Vagina (tissue), 2 donors: ENCODE data around the gene TTC19. TPM values are rescaled to one million over a fixed set of nuclear protein-coding genes. Genes with fewer than 3 reads are reported as not detected.
A peak's percentile ranks its signal among the peaks of the same experiment; 100 is the strongest.

Experiments used
- DNase-seq, 2 donors: peaks; one replicate each; pipeline ENCODE4 v3.0.0-alpha.2; 2017; ENCODE audit errors: extremely low spot score in 2 of 2
- H3K27ac ChIP-seq: fragments of 200-600 bp; sonication (generic); one replicate; pipeline ENCODE4 v1.5.1; 2019
- H3K27me3 ChIP-seq: fragments of 200-600 bp; sonication (generic); one replicate; pipeline ENCODE4 v1.5.1; 2019
- H3K36me3 ChIP-seq, 2 donors: fragments of 200-600 bp; sonication (generic); one replicate each; pipeline ENCODE4 v1.5.1; 2017 to 2019
- H3K4me1 ChIP-seq: fragments of 200-600 bp; sonication (generic); one replicate; pipeline ENCODE4 v1.5.1; 2019
- H3K4me3 ChIP-seq, 2 donors: fragments of 200-600 bp; sonication (generic); 1 replicate in 1 of 2; 2 replicates in 1 of 2; pipeline ENCODE4 v1.5.1; 2016 to 2019
- H3K9me3 ChIP-seq: fragments of 200-600 bp; sonication (generic); one replicate; pipeline ENCODE4 v1.5.1; 2019
- CTCF ChIP-seq, 3 experiments: fragments of 450-650 bp in 2 of 3; fragments of 200-600 bp in 1 of 3; sonication (generic) in 1 of 3; IDR thresholded peaks; one replicate each; pipeline ENCODE4 v1.5.1; 2017 to 2019; ENCODE audit warnings: antibody characterized with exemption in 3 of 3, mild to moderate bottlenecking in 2 of 3, moderate library complexity in 2 of 3
- POLR2A ChIP-seq, 2 donors: fragments of 450-650 bp; IDR thresholded peaks; one replicate each; pipeline ENCODE4 v1.6.1; 2017; ENCODE audit warnings: antibody characterized with exemption in 2 of 2, mild to moderate bottlenecking in 2 of 2, moderate library complexity in 2 of 2
- POLR2AphosphoS5 ChIP-seq, 2 donors: sonication (generic); formaldehyde crosslinking; IDR thresholded peaks; one replicate each; pipeline ENCODE4 v1.9.0; 2017; ENCODE audit warnings: antibody characterized with exemption in 2 of 2, mild to moderate bottlenecking in 2 of 2, low read depth in 1 of 2; ENCODE audit not compliant: insufficient read depth in 1 of 2
- intact Hi-C: fragments of 100-400 bp; cut with DNase I; formaldehyde crosslinking; loops from one replicate; pipeline ENCODE4 v1.15.1; 2023
- total RNA-seq: library from RNA; depleted of rRNA; stranded (reverse); fragments of >200 nt; gene quantifications from one replicate; pipeline ENCODE4 v1.2.3, GENCODE V29; 2016

The TTC19 gene
- total RNA-seq: 99.7 TPM

- intact Hi-C loops: no loop called here
- Histone ChIP-seq H3K9me3 (no peaks in the 10 kb centered on the region), H3K27me3 (no peaks in the 10 kb centered on the region), H3K4me1 (peaks cover 17% of the 10 kb centered on the region), H3K27ac (peak within 1 kb of the TSS; percentile 93), H3K36me3 (peaks cover 0 to 30% of the 10 kb centered on the region in 2 donors), H3K4me3 (peak within 1 kb of the TSS; percentile 71 to 81)
- DNase-seq: peak in 1 of 2 donors; percentile 97
- TF ChIP-seq CTCF (IDR thresholded peaks at IDR 0.05) (no peak), POLR2AphosphoS5 (IDR thresholded peaks at IDR 0.05; ENCODE audit: insufficient read depth in 1 of 2, low read depth in 1 of 2) (peak in 1 of 2 donors; percentile 97), POLR2A (IDR thresholded peaks at IDR 0.05) (peak; percentile 79 to 93)
Measured at GRCh38 chr17:15999141-15999973, at the start of gene TTC19, which contains the start of gene ZSWIM7. TSS of gene TTC19 (plus strand) at chr17:15999824. CDS start at chr17:15999849, 25 bp downstream. TSS of gene ZSWIM7 (minus strand) at chr17:15999704. CDS start at chr17:15999594, 110 bp downstream.

GRCh38 chr17:15951368-15952047 lies 48.1 kb upstream of the TTC19 start:
- Histone ChIP-seq H3K27me3 (no peaks in the 10 kb centered on the region), H3K36me3 (no peaks in the 10 kb centered on the region), H3K4me1 (no peaks in the 10 kb centered on the region), H3K9me3 (no peaks in the 10 kb centered on the region), H3K27ac (no peak overlapping the region), H3K4me3 (no peak overlapping the region)
- DNase-seq: no peak
- TF ChIP-seq POLR2A (IDR thresholded peaks at IDR 0.05) (no peak), POLR2AphosphoS5 (IDR thresholded peaks at IDR 0.05; ENCODE audit: insufficient read depth in 1 of 2, low read depth in 1 of 2) (no peak), CTCF (IDR thresholded peaks at IDR 0.05) (no peak)
- intact Hi-C loops: no loop called here

- intact Hi-C loops: no loop called here
- H3K27me3 ChIP-seq: no peaks in the 10 kb centered on the region
- no peak for DNase-seq
- H3K36me3 ChIP-seq: no peaks in the 10 kb centered on the region
- TF ChIP-seq POLR2A (IDR thresholded peaks at IDR 0.05) (no peak), POLR2AphosphoS5 (IDR thresholded peaks at IDR 0.05; ENCODE audit: insufficient read depth in 1 of 2, low read depth in 1 of 2) (no peak), CTCF (IDR thresholded peaks at IDR 0.05) (no peak)
- no peak overlapping the region for H3K27ac ChIP-seq
- H3K4me1 ChIP-seq: no peaks in the 10 kb centered on the region
- no peak overlapping the region for H3K4me3 ChIP-seq
- no peaks in the 10 kb centered on the region for H3K9me3 ChIP-seq
Measured at GRCh38 chr17:15952048-15952532, 47.5 kb upstream of the TTC19 start.

GRCh38 chr17:15952916-15953790 lies 46.5 kb upstream of the TTC19 start:
- H3K27ac ChIP-seq: no peak overlapping the region
- no peak for DNase-seq
- no peaks in the 10 kb centered on the region for H3K4me1 ChIP-seq
- H3K27me3 ChIP-seq: no peaks in the 10 kb centered on the region
- H3K36me3 ChIP-seq: no peaks in the 10 kb centered on the region
- intact Hi-C loops: no loop called here
- H3K9me3 ChIP-seq: no peaks in the 10 kb centered on the region
- TF ChIP-seq CTCF (IDR thresholded peaks at IDR 0.05) (no peak), POLR2A (IDR thresholded peaks at IDR 0.05) (no peak), POLR2AphosphoS5 (IDR thresholded peaks at IDR 0.05; ENCODE audit: insufficient read depth in 1 of 2, low read depth in 1 of 2) (no peak)
- H3K4me3 ChIP-seq: no peak overlapping the region
